ENCODE results near the gene MBOAT2. TPM values are rescaled to one million over a fixed set of nuclear protein-coding genes. Genes with fewer than 3 reads are reported as not detected.

MBOAT2 gene
- polyA plus RNA-seq, 1 donor (not counting 4 experiments of a cell fraction or from before 2014, with no cell fraction given): 121 TPM

- DNase-seq (ENCODE audit: low read depth, low spot score) (no peak), FAIRE-seq (no peak)
- Histone ChIP-seq H3K27me3 (ENCODE audit: control insufficient read depth, extremely low read depth, insufficient read depth, low read length) (no peaks in the 10 kb centered on the region), H3K36me3 (ENCODE audit: control insufficient read depth in 2 of 2, extremely low read depth in 1 of 2, insufficient read depth in 2 of 2, low read length in 2 of 2) (no peaks in the 10 kb centered on the region), H3K27ac (ENCODE audit: control insufficient read depth, insufficient read depth, low read length) (no peak overlapping the region), H3K9me1 (ENCODE audit: control insufficient read depth, extremely low read depth, insufficient read depth, low read length) (peaks cover 2% of the 10 kb centered on the region), H3K4me2 (ENCODE audit: control insufficient read depth, extremely low read depth, insufficient read depth, low read depth, low read length) (no peak overlapping the region), H3K9me3 (ENCODE audit: control insufficient read depth, low read depth, low read length) (no peaks in the 10 kb centered on the region), H3K79me2 (ENCODE audit: control insufficient read depth, insufficient read depth, low read length) (peaks cover 100% of the 10 kb centered on the region), H3K4me3 (ENCODE audit: control insufficient read depth in 2 of 3, extremely low read depth in 1 of 3, insufficient read depth in 2 of 3, low read depth in 1 of 3, low read length in 3 of 3) (no peak overlapping the region), H3K4me1 (ENCODE audit: control insufficient read depth, extremely low read depth, insufficient read depth, low read length) (peaks cover 27% of the 10 kb centered on the region), H4K20me1 (ENCODE audit: control insufficient read depth, extremely low read depth, insufficient read depth, low read length) (peaks cover 5% of the 10 kb centered on the region), H3K9ac (ENCODE audit: control insufficient read depth, extremely low read depth, insufficient read depth, low read length) (no peak overlapping the region), H2AFZ (ENCODE audit: control insufficient read depth, low read length) (no peak overlapping the region)
- dilution Hi-C loops (cut with MboI; ENCODE audit: extremely low pct_ligation_motif_present, low sequenced_read_pairs): no loop called here
- TF ChIP-seq, protein P1, sequence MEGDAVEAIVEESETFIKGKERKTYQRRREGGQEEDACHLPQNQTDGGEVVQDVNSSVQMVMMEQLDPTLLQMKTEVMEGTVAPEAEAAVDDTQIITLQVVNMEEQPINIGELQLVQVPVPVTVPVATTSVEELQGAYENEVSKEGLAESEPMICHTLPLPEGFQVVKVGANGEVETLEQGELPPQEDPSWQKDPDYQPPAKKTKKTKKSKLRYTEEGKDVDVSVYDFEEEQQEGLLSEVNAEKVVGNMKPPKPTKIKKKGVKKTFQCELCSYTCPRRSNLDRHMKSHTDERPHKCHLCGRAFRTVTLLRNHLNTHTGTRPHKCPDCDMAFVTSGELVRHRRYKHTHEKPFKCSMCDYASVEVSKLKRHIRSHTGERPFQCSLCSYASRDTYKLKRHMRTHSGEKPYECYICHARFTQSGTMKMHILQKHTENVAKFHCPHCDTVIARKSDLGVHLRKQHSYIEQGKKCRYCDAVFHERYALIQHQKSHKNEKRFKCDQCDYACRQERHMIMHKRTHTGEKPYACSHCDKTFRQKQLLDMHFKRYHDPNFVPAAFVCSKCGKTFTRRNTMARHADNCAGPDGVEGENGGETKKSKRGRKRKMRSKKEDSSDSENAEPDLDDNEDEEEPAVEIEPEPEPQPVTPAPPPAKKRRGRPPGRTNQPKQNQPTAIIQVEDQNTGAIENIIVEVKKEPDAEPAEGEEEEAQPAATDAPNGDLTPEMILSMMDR (optimal IDR thresholded peaks at IDR 0.05 in 1 of 3, IDR thresholded peaks at IDR 0.05 in 1 of 3, conservative IDR thresholded peaks at IDR 0.05 in 1 of 3; ENCODE audit: extremely low read depth in 1 of 3, insufficient read depth in 2 of 3, low read length in 3 of 3): no peak
- TF ChIP-seq EZH2 (IDR thresholded peaks at IDR 0.05; ENCODE audit: low read length): no peak
Measured at GRCh38 chr2:8981876-8982275, 21.6 kb downstream of the MBOAT2 start.

GRCh38 chr2:8980096-8980495 is 23.4 kb downstream of the MBOAT2 start:
- no peaks in the 10 kb centered on the region for H3K9me3 ChIP-seq (ENCODE audit: control insufficient read depth, low read depth, low read length)
- dilution Hi-C loops (cut with MboI; ENCODE audit: extremely low pct_ligation_motif_present, low sequenced_read_pairs): no loop called here
- no peaks in the 10 kb centered on the region for H3K27me3 ChIP-seq (ENCODE audit: control insufficient read depth, extremely low read depth, insufficient read depth, low read length)
- TF ChIP-seq, protein P1 (optimal IDR thresholded peaks at IDR 0.05 in 1 of 3, IDR thresholded peaks at IDR 0.05 in 1 of 3, conservative IDR thresholded peaks at IDR 0.05 in 1 of 3; ENCODE audit: extremely low read depth in 1 of 3, insufficient read depth in 2 of 3, low read length in 3 of 3): no peak
- TF ChIP-seq EZH2 (IDR thresholded peaks at IDR 0.05; ENCODE audit: low read length): no peak
- H3K9me1 ChIP-seq (ENCODE audit: control insufficient read depth, extremely low read depth, insufficient read depth, low read length): peaks cover 2% of the 10 kb centered on the region
- DNase-seq (ENCODE audit: low read depth, low spot score) (no peak), FAIRE-seq (no peak)
- H3K27ac ChIP-seq (ENCODE audit: control insufficient read depth, insufficient read depth, low read length): no peak overlapping the region
- peaks cover 18% of the 10 kb centered on the region for H3K4me1 ChIP-seq (ENCODE audit: control insufficient read depth, extremely low read depth, insufficient read depth, low read length)
- no peak overlapping the region for H3K4me3 ChIP-seq (ENCODE audit: control insufficient read depth in 2 of 3, extremely low read depth in 1 of 3, insufficient read depth in 2 of 3, low read depth in 1 of 3, low read length in 3 of 3)
- no peak overlapping the region for H2AFZ ChIP-seq (ENCODE audit: control insufficient read depth, low read length)
- peaks cover 8% of the 10 kb centered on the region for H4K20me1 ChIP-seq (ENCODE audit: control insufficient read depth, extremely low read depth, insufficient read depth, low read length)
- H3K36me3 ChIP-seq (ENCODE audit: control insufficient read depth in 2 of 2, extremely low read depth in 1 of 2, insufficient read depth in 2 of 2, low read length in 2 of 2): no peaks in the 10 kb centered on the region
- peaks cover 100% of the 10 kb centered on the region for H3K79me2 ChIP-seq (ENCODE audit: control insufficient read depth, insufficient read depth, low read length)
- H3K9ac ChIP-seq (ENCODE audit: control insufficient read depth, extremely low read depth, insufficient read depth, low read length): no peak overlapping the region
- no peak overlapping the region for H3K4me2 ChIP-seq (ENCODE audit: control insufficient read depth, extremely low read depth, insufficient read depth, low read depth, low read length)

Measured in keratinocyte (primary cell).